ENCODE measurements around the gene BUD31. TPM values are rescaled to one million over a fixed set of nuclear protein-coding genes. Genes with fewer than 3 reads are reported as not detected.

BUD31 gene
- total and polyA plus RNA-seq, 2 of the 8 experiments (the other 6 are each of a cell fraction or from before 2014, with no cell fraction given): 46.7 to 114 TPM

DNA sequence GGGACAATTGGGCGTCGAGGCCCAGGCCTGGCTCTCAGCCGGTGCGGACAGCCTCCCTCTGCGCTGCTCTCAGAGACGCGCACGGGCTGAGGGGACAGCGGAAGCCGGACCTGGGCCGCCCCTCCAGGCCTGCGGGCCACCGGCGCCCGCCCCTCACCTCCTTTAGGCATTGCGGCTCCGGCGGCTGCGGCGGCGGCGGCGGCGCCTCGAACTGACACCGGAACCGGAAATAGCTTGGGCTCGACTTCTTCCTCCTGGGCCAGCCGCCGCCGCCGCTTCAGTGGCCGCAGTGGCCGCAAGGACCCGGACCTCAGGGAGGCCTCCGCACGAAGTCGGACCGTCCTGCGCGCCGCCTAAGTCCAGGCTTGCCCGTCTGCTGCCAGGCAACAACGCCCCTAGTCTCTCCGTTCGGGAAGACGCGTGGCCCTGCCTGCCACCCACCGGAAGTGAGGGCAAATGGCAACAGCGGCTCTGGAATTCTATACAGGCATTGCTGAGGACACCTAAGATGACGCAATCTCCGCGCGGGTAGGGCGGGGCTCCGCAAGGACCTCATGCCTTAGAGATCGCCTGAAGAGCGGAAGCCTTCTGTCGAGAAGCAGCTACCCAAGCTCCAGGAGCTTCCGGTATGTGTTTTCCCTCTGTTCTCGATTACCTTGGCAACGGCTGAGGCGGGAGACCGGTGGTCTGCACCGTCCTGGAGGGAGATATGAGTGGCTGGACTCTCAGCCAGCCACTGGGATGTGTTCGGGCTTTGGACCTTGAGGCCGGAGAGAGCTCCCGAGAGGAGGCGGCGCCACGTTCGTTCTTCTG is at the start of gene BUD31, which contains the start of gene PDAP1 (continued):
- no peak for TF ChIP-seq RFX5 (IDR thresholded peaks at IDR 0.05; ENCODE audit: borderline replicate concordance, low read depth, low read length)
- TF ChIP-seq POLR2A (IDR thresholded peaks at IDR 0.05; ENCODE audit: control extremely low read depth in 1 of 2, low read depth in 2 of 2, low read length in 2 of 2): peak; percentile 61 to 78
- TF ChIP-seq MAFK (IDR thresholded peaks at IDR 0.05; ENCODE audit: low read depth, low read length): no peak
- no peak for TF ChIP-seq CBX5 (IDR thresholded peaks at IDR 0.05; ENCODE audit: low read depth, low read length)
- no peak for TF ChIP-seq RNF2 (IDR thresholded peaks at IDR 0.05; ENCODE audit: borderline replicate concordance, low read depth, low read length, missing control alignments, poor library complexity, severe bottlenecking)
- TF ChIP-seq KDM4A (IDR thresholded peaks at IDR 0.05; ENCODE audit: low read depth, low read length, severe bottlenecking): peak; percentile 69
- TF ChIP-seq PHF8 (conservative IDR thresholded peaks at IDR 0.05; ENCODE audit: low read depth, low read length): peak; percentile 88
- TF ChIP-seq, protein P1, sequence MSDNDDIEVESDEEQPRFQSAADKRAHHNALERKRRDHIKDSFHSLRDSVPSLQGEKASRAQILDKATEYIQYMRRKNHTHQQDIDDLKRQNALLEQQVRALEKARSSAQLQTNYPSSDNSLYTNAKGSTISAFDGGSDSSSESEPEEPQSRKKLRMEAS (IDR thresholded peaks at IDR 0.05): peak; percentile 76
- TF ChIP-seq ASH2L (IDR thresholded peaks at IDR 0.05; ENCODE audit: low read length): peak; percentile 51
- TF ChIP-seq YY1 (IDR thresholded peaks at IDR 0.05; ENCODE audit: low read depth, low read length): no peak
- no peak for TF ChIP-seq NRF1 (IDR thresholded peaks at IDR 0.05; ENCODE audit: low read depth, low read length)
- TF ChIP-seq, protein P2, sequence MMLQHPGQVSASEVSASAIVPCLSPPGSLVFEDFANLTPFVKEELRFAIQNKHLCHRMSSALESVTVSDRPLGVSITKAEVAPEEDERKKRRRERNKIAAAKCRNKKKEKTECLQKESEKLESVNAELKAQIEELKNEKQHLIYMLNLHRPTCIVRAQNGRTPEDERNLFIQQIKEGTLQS (IDR thresholded peaks at IDR 0.05; ENCODE audit: insufficient read depth, low read depth, low read length): peak; percentile 98
- TF ChIP-seq JUND (IDR thresholded peaks at IDR 0.05; ENCODE audit: low read length): peak; percentile 99
- TF ChIP-seq, protein P3, sequence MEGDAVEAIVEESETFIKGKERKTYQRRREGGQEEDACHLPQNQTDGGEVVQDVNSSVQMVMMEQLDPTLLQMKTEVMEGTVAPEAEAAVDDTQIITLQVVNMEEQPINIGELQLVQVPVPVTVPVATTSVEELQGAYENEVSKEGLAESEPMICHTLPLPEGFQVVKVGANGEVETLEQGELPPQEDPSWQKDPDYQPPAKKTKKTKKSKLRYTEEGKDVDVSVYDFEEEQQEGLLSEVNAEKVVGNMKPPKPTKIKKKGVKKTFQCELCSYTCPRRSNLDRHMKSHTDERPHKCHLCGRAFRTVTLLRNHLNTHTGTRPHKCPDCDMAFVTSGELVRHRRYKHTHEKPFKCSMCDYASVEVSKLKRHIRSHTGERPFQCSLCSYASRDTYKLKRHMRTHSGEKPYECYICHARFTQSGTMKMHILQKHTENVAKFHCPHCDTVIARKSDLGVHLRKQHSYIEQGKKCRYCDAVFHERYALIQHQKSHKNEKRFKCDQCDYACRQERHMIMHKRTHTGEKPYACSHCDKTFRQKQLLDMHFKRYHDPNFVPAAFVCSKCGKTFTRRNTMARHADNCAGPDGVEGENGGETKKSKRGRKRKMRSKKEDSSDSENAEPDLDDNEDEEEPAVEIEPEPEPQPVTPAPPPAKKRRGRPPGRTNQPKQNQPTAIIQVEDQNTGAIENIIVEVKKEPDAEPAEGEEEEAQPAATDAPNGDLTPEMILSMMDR (IDR thresholded peaks at IDR 0.05; ENCODE audit: control extremely low read depth in 1 of 3, insufficient read depth in 1 of 3, low read depth in 1 of 3, low read length in 3 of 3): no peak
- no peak for TF ChIP-seq FOSL1 (IDR thresholded peaks at IDR 0.05; ENCODE audit: insufficient read depth, low read depth, low read length)
- no peak for TF ChIP-seq SUZ12 (IDR thresholded peaks at IDR 0.05; ENCODE audit: low read length)
- TF ChIP-seq CBX8 (IDR thresholded peaks at IDR 0.05; ENCODE audit: borderline replicate concordance, low read depth, low read length): no peak
- peak; percentile 13; the same call in 1 of the 2 replicates for TF ChIP-seq KDM5A (IDR thresholded peaks at IDR 0.05; ENCODE audit: low read length)
- no peak for TF ChIP-seq BRCA1 (IDR thresholded peaks at IDR 0.05; ENCODE audit: low read depth, low read length)
- TF ChIP-seq POLR2AphosphoS5 (IDR thresholded peaks at IDR 0.05; ENCODE audit: low read depth, low read length): peak; percentile 87
- no peak for TF ChIP-seq ZNF274 (IDR thresholded peaks at IDR 0.05; ENCODE audit: borderline replicate concordance, extremely low read depth, low read length)
